ENCODE results near the gene GAS2L2.

GRCh38 chr17:35778641-35779196, 25.7 kb upstream of the GAS2L2 start:
- no peak for TF ChIP-seq POLR2AphosphoS5 (IDR thresholded peaks at IDR 0.05; ENCODE audit: borderline replicate concordance, low read depth, low read length)
- no peak for TF ChIP-seq EZH2 (IDR thresholded peaks at IDR 0.05)

All from SK-N-MC (cell line).